Epithelial cell of proximal tubule (primary cell): ENCODE results near the gene FARSA. TPM values are rescaled to one million over a fixed set of nuclear protein-coding genes. Genes with fewer than 3 reads are reported as not detected.
"Not testable (repeated sequence)": the region's sequence is repeated elsewhere in the genome, so short reads cannot be mapped to it uniquely, and the experiment has no call there.

ENCODE experiments used
- DNase-seq: peaks from one replicate; pipeline ENCODE4 v3.0.0-alpha.2; 2011; ENCODE audit warnings: low read depth
- H3K4me3 ChIP-seq: 2 replicates; pipeline ENCODE4 v1.5.1; 2011; ENCODE audit warnings: low read depth, mild to moderate bottlenecking, low read length
- total RNA-seq: library from RNA; depleted of rRNA; stranded (reverse); fragments of >200 nt; gene quantifications from 2 replicates; pipeline ENCODE4 v1.2.3, GENCODE V29; 2015
- TF ChIP-seq, protein P1 (sequence below): conservative IDR thresholded peaks from 2 replicates; pipeline ENCODE4 v1.5.1; 2012; ENCODE audit warnings: low read depth, mild to moderate bottlenecking, low read length

FARSA gene
- total RNA-seq, 1 donor from 2014 or later: 89.1 TPM

DNA sequence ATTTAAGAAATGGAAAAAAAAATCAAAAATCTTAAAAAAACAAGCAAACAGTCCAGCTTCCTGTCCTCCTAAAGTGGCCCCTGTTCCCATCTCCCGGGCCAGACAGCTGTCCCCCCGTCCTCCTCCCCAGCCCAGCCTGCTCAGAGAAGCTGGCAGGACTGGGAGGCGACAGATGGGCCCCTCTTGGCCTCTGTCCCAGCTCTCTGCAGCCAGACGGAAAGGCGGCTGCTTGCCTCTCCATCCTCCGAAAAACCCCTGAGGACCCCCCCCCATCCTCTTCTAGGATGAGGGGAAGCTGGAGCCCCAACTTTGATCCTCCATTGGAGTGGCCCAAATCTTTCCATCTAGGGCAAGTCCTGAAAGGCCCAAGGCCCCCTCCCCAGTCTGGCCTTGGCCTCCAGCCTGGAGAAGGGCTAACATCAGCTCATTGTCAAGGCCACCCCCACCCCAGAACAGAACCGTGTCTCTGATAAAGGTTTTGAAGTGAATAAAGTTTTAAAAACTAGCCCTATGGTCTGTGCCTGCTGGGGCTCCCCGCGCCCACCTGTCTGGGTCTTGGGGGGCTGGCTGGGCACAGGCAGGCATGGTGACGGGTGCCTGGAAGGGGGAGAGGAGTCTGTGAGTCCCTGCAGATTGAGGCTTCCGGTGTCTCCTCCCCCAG, 19.8 kb upstream of the FARSA start:
- H3K4me3 ChIP-seq: no peak overlapping the region
- DNase-seq: no peak
- TF ChIP-seq, protein P1, sequence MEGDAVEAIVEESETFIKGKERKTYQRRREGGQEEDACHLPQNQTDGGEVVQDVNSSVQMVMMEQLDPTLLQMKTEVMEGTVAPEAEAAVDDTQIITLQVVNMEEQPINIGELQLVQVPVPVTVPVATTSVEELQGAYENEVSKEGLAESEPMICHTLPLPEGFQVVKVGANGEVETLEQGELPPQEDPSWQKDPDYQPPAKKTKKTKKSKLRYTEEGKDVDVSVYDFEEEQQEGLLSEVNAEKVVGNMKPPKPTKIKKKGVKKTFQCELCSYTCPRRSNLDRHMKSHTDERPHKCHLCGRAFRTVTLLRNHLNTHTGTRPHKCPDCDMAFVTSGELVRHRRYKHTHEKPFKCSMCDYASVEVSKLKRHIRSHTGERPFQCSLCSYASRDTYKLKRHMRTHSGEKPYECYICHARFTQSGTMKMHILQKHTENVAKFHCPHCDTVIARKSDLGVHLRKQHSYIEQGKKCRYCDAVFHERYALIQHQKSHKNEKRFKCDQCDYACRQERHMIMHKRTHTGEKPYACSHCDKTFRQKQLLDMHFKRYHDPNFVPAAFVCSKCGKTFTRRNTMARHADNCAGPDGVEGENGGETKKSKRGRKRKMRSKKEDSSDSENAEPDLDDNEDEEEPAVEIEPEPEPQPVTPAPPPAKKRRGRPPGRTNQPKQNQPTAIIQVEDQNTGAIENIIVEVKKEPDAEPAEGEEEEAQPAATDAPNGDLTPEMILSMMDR: no peak

DNA sequence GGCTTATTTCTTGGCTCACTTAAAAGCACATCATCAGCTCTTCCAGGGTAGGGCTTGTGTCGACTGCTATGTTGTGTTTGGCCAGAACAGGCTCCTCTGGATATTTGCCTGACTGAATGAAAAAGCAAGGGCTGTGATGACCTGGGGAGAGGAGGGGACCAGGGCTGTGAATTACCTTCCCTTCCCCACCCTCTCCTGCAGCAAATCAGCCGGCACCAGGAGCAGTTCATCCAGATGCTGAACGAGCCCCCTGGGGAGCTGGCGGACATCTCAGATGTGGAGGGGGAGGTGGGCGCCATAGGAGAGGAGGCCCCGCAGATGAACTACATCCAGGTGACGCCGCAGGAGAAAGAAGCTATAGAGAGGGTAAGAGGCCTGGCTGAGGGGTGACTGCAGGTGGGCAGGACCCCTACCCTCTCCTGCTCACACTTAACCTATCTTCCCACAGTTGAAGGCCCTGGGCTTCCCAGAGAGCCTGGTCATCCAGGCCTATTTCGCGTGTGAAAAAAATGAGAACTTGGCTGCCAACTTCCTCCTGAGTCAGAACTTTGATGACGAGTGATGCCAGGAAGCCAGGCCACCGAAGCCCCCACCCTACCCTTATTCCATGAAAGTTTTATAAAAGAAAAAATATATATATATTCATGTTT, 19.1 kb upstream of the FARSA start:
- DNase-seq: no peak
- H3K4me3 ChIP-seq: no peak overlapping the region
- TF ChIP-seq, protein P1: no peak

DNA sequence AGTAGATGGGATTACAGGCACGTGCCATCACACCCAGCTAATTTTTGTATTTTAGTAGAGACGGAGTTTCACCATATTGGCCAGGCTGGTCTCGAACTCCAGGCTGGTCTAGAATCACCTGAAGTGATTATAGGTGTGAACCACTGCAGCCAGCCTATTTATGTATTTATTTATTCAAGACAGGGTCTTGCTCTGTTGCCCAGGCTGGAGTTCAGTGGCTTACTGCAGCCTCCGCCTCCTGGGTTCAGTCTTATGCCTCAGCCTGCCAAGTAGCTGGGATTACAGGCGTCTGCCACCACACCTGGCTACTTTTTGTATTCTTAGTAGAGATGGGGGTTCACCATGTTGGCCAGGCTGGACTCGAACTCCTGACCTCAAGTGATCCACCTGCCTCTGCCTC, 18.5 kb upstream of the FARSA start:
- not testable (repeated sequence) for DNase-seq

DNA sequence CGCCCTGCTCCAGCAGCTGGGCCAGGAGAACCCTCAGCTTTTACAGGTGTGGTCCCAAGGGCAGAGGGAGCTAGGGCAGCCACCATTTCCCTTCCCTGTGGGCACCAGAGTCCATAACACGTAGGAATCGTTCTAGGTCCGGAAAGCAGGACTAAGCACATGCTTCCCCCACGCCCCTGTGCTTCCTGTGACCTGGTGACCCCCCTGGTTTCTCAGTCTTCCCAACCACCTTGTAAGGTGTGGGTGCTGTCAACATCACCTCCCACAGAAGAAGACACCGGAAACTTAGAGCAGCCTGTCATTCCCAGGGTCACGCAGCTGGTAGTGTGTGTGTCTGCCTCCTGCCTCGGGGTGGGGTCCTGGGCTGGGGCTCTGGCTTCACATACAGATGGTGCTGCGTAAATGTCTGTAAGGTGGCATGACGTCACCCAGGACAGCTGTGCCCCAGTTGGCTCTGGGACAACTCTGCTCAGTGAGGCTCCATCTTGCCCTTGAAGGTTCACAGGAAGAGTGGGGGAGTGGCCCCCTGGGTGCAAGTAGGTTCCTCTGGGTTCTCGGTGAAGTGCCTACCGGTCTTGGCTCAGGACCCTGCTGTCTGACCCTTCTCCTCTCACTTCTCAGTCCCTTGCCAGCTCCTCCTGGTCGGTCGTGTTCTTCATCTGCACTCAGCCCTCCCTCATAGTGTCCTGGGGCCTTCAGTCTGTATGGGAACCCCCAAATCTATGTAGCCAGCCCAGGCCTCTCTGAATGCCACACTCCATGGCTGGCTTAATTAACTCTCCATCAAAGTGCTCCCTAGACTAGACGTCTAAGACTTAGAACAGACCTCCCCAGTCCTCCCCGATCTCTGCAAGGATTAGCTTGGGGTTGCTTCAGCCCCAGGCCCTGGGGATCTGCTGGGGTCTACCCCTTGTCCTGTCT, 16.1 kb upstream of the FARSA start:
- TF ChIP-seq, protein P1: no peak
- DNase-seq: no peak
- no peak overlapping the region for H3K4me3 ChIP-seq

More for the DNA sequence above, 18.5 kb upstream of the FARSA start:
- H3K4me3 ChIP-seq: not testable (repeated sequence)

GRCh38 chr19:12948612-12949362, 15.3 kb upstream of the FARSA start:
- DNase-seq: no peak
- TF ChIP-seq, protein P1: no peak
- H3K4me3 ChIP-seq: no peak overlapping the region

DNA sequence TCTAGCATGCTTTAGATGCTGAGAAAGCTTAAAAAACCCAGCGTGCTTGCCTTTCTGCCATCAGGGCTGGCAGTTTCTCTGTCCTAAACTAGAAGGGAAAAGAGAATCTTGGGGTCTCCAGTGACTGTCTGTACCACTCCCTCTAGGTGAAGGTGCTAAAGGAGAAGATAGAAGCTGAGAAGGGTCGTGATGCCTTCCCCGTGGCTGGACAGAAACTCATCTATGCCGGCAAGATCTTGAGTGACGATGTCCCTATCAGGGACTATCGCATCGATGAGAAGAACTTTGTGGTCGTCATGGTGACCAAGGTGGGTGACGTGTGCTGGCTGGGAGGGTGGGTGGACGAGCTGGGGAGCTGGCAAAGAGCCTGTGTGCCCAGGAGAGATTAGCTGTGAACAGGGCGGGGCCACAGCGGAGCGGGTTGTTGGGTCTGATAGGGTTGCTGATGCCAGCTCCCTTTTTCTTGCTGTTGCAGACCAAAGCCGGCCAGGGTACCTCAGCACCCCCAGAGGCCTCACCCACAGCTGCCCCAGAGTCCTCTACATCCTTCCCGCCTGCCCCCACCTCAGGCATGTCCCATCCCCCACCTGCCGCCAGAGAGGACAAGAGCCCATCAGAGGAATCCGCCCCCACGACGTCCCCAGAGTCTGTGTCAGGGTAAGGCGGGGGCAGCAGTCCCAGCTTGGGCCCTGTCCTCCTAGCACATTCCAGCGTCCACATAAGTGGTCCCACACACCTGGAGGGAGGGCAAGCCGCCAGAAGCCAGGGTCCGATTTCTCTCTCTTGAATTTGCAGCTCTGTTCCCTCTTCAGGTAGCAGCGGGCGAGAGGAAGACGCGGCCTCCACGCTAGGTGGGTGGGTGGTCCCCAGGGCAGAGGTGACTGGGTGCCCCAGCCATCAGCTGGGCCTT, 14.4 kb upstream of the FARSA start:
- no peak overlapping the region for H3K4me3 ChIP-seq
- no peak for DNase-seq
- TF ChIP-seq, protein P1: no peak
